Central memory CD4-positive, alpha-beta T cell (primary cell): ENCODE measurements around the gene ATP5F1D.
A peak's percentile ranks its signal among the peaks of the same experiment; 100 is the strongest.

Experiments used
- DNase-seq: peaks from one replicate; pipeline ENCODE4 v3.0.0; 2022

Gene ATP5F1D

GRCh38 chr19:1259206-1259875 is 17.8 kb downstream of the ATP5F1D start:
- DNase-seq = peak; percentile 79

GRCh38 chr19:1259876-1260748 is 18.6 kb downstream of the ATP5F1D start:
- DNase-seq = peak; percentile 51

- peak; percentile 97 for DNase-seq
These were observed 19.4 kb downstream of the ATP5F1D start for GRCh38 chr19:1260749-1261537.

- no peak for DNase-seq
These were observed 19.9 kb downstream of the ATP5F1D start for GRCh38 chr19:1261538-1261797.

- peak; percentile 37 for DNase-seq
These were observed 20.5 kb downstream of the ATP5F1D start for GRCh38 chr19:1261798-1262622.

- DNase-seq = no peak
These were observed 21.1 kb downstream of the ATP5F1D start for GRCh38 chr19:1262623-1263123.

GRCh38 chr19:1263188-1263587 is 21.6 kb downstream of the ATP5F1D start:
- DNase-seq = no peak

- no peak for DNase-seq
These were observed 23.5 kb downstream of the ATP5F1D start for GRCh38 chr19:1264801-1265614.

- DNase-seq = no peak
These were observed 24.1 kb downstream of the ATP5F1D start for GRCh38 chr19:1265615-1266128.

GRCh38 chr19:1266129-1266915 is 24.8 kb downstream of the ATP5F1D start:
- peak; percentile 77 for DNase-seq

GRCh38 chr19:1266916-1267476 is 25.4 kb downstream of the ATP5F1D start:
- DNase-seq = peak; percentile 64

GRCh38 chr19:1267477-1268225 is 26.1 kb downstream of the ATP5F1D start:
- DNase-seq = no peak

GRCh38 chr19:1268226-1269064 is 26.9 kb downstream of the ATP5F1D start:
- no peak for DNase-seq

- peak; percentile 99 for DNase-seq
These were observed 27.5 kb downstream of the ATP5F1D start, which contains the start of gene CIRBP for GRCh38 chr19:1269065-1269477. Gene CIRBP, plus strand, starts transcription at chr19:1269332. Its CDS starts 1,602 bp downstream, at chr19:1270934.

- DNase-seq = peak; percentile 83
These were observed 28.1 kb downstream of the ATP5F1D start for GRCh38 chr19:1269478-1270212.

- no peak for DNase-seq
These were observed 28.8 kb downstream of the ATP5F1D start for GRCh38 chr19:1270213-1270853.
